Upper lobe of right lung (tissue), 1 donor: ENCODE results near the gene GGA3. TPM values are rescaled to one million over a fixed set of nuclear protein-coding genes. Genes with fewer than 3 reads are reported as not detected.

ENCODE experiments used
- ATAC-seq: fragments of 200-7000 bp; cut with Tn5 transposase; one replicate; pipeline ENCODE4 v1.9.1; 2020; ENCODE audit warnings: mild to moderate bottlenecking, moderate library complexity
- DNase-seq: peaks from one replicate; pipeline ENCODE4 v3.0.0-alpha.2; 2020
- H3K27ac ChIP-seq: fragments of 200-600 bp; one replicate; pipeline ENCODE4 v1.8.0; 2022
- H3K27me3 ChIP-seq: fragments of 200-600 bp; one replicate; pipeline ENCODE4 v1.8.0; 2022; ENCODE audit warnings: mild to moderate bottlenecking
- H3K36me3 ChIP-seq: fragments of 200-600 bp; one replicate; pipeline ENCODE4 v1.8.0; 2022
- H3K4me1 ChIP-seq: fragments of 200-600 bp; one replicate; pipeline ENCODE4 v1.8.0; 2022
- H3K4me3 ChIP-seq: fragments of 200-600 bp; one replicate; pipeline ENCODE4 v1.8.0; 2022; ENCODE audit warnings: mild to moderate bottlenecking
- H3K9me3 ChIP-seq: fragments of 200-600 bp; one replicate; pipeline ENCODE4 v1.8.0; 2022
- intact Hi-C: fragments of 100-400 bp; cut with DNase I; formaldehyde crosslinking; loops from one replicate; pipeline ENCODE4 v1.11.0; 2022
- total RNA-seq: library from RNA; stranded (reverse); fragmentation: NEBNext Ultra II Directional; extraction: Animal tissue kit (Norgen Biotek cat#: 25700); gene quantifications from one replicate; pipeline ENCODE4 v1.2.1, GENCODE V29; 2021
- TF ChIP-seq, protein P1 (sequence below): fragments of 200-600 bp; IDR thresholded peaks from one replicate; pipeline ENCODE4 v1.8.0; 2022; ENCODE audit warnings: antibody characterized with exemption
- donor health status: DM: no; HTN: yes; CAD: no; lungs with severe emphysema.

GGA3 gene
- total RNA-seq, 1 donor from 2014 or later: 52.7 TPM

DNA sequence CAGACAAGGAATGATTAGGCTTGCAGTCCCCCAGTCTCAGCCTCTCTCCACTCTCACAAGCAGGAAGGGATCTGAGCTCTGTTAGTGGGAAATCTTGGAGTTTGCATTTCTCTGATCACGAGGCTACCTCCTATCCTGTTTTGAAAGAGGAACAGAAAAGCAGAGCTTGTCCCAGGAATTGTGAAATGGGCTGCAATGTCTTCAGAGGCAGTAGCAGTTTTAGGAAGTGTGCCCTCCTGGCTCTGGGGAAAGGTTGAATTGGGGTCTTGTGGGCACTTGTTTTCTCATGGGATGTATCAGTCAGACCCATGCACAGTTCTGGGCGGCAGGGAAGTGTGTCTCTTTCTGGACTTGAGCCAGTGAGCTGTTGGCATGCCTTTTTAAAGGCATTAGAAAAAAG is 33.1 kb downstream of the GGA3 start:
- peaks cover 68% of the 10 kb centered on the region for H3K36me3 ChIP-seq
- peaks cover 9% of the 10 kb centered on the region for H3K4me1 ChIP-seq
- intact Hi-C loops: no loop called here
- TF ChIP-seq, protein P1, sequence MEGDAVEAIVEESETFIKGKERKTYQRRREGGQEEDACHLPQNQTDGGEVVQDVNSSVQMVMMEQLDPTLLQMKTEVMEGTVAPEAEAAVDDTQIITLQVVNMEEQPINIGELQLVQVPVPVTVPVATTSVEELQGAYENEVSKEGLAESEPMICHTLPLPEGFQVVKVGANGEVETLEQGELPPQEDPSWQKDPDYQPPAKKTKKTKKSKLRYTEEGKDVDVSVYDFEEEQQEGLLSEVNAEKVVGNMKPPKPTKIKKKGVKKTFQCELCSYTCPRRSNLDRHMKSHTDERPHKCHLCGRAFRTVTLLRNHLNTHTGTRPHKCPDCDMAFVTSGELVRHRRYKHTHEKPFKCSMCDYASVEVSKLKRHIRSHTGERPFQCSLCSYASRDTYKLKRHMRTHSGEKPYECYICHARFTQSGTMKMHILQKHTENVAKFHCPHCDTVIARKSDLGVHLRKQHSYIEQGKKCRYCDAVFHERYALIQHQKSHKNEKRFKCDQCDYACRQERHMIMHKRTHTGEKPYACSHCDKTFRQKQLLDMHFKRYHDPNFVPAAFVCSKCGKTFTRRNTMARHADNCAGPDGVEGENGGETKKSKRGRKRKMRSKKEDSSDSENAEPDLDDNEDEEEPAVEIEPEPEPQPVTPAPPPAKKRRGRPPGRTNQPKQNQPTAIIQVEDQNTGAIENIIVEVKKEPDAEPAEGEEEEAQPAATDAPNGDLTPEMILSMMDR: no peak
- ATAC-seq: peak; percentile 87
- no peaks in the 10 kb centered on the region for H3K27me3 ChIP-seq
- DNase-seq: peak; percentile 68
- H3K9me3 ChIP-seq: no peaks in the 10 kb centered on the region
- no peak overlapping the region for H3K4me3 ChIP-seq
- H3K27ac ChIP-seq: peak overlapping the region; percentile 73

DNA sequence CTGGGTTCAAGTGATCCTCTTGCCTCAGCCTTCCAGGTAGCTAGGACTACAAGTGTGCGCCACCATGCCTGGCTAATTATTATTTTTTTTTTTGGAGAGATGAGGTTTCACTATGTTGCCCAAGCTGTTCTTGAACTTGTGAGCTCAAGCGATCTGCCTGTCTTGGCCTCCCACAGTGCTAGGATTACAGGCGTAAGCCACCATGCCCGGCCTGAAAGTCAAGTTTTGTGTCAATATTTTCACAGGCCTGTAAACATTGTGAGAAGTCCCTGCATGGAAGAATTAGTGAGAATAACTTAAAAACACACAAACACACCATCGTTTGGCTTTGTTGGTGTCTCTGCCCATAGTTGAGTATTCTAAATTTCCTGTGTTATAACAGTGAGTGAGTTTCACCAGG is 33.7 kb downstream of the GGA3 start:
- H3K27ac ChIP-seq: no peak overlapping the region
- DNase-seq (no peak), ATAC-seq (no peak)
- intact Hi-C loops: no loop called here
- no peaks in the 10 kb centered on the region for H3K27me3 ChIP-seq
- peaks cover 9% of the 10 kb centered on the region for H3K4me1 ChIP-seq
- TF ChIP-seq, protein P1: no peak
- peaks cover 68% of the 10 kb centered on the region for H3K36me3 ChIP-seq
- H3K9me3 ChIP-seq: no peaks in the 10 kb centered on the region
- H3K4me3 ChIP-seq: no peak overlapping the region

DNA sequence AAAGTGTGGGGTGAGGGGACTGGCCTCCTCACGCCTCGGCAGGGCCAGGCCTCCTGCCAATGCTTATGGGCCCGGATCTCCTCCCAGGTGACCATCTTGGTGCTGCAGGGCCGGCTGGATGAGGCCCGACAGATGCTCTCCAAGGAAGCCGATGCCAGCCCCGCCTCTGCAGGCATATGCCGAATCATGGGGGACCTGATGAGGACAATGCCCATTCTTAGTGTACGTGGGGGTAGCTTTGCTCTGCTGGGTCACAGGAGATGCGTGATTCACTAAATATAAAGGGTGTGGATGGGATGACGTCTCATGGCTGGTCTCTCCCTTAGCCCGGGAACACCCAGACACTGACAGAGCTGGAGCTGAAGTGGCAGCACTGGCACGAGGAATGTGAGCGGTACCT is 36.4 kb downstream of the GGA3 start:
- Histone ChIP-seq H3K27me3 (no peaks in the 10 kb centered on the region), H3K4me3 (no peak overlapping the region), H3K27ac (no peak overlapping the region), H3K9me3 (no peaks in the 10 kb centered on the region), H3K36me3 (peaks cover 57% of the 10 kb centered on the region), H3K4me1 (peaks cover 9% of the 10 kb centered on the region)
- TF ChIP-seq, protein P1: no peak
- DNase-seq (no peak), ATAC-seq (no peak)
- intact Hi-C loops: no loop called here

DNA sequence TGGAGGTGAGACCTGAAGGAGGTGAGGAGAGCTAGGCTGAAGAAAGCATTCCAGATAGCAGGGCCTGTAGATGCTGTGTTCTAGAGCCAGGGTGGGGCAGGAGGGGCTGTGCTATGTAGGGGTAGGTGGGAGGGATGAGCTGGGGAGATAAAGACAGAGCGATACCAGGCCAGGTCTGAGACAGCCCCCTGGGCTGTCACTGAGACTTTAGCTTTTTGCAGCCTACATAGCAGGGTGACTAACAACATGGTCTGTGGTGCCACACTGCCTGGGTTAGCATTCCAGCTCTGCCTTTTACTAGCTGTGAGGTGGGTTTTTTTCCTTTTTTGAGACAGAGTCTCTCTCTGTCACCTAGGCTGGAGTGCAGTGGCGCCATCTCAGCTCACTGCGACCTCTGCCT is 41.6 kb downstream of the GGA3 start:
- Histone ChIP-seq H3K4me1 (no peaks in the 10 kb centered on the region), H3K9me3 (no peaks in the 10 kb centered on the region), H3K27me3 (no peaks in the 10 kb centered on the region), H3K36me3 (peaks cover 77% of the 10 kb centered on the region), H3K27ac (no peak overlapping the region), H3K4me3 (no peak overlapping the region)
- TF ChIP-seq, protein P1: no peak
- no peak for DNase-seq
- ATAC-seq: no peak
- intact Hi-C loops: no loop called here

DNA sequence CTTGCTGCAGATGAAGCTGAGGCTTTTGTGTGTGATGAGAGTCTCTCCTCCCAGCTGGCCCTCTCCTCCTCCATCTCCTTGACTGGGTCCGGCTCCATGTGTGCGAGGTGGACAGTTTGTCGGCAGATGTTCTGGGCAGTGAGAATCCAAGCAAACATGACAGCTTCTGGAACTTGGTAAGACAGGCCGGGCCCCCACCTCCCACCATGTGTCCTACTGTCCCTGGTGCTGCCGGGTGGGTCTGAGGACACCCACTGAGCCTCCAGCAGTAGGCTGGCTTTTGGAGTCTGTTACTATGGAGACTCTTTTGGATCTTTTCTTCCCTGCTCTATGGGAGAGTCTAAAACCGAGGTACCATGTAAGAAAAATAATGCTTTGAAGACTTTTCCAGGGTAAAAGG is 43.3 kb downstream of the GGA3 start:
- H3K4me3 ChIP-seq: no peak overlapping the region
- peaks cover 86% of the 10 kb centered on the region for H3K36me3 ChIP-seq
- no peaks in the 10 kb centered on the region for H3K9me3 ChIP-seq
- H3K27me3 ChIP-seq: no peaks in the 10 kb centered on the region
- ATAC-seq: no peak
- intact Hi-C loops: no loop called here
- DNase-seq: no peak
- no peaks in the 10 kb centered on the region for H3K4me1 ChIP-seq
- TF ChIP-seq, protein P1: no peak
- no peak overlapping the region for H3K27ac ChIP-seq

DNA sequence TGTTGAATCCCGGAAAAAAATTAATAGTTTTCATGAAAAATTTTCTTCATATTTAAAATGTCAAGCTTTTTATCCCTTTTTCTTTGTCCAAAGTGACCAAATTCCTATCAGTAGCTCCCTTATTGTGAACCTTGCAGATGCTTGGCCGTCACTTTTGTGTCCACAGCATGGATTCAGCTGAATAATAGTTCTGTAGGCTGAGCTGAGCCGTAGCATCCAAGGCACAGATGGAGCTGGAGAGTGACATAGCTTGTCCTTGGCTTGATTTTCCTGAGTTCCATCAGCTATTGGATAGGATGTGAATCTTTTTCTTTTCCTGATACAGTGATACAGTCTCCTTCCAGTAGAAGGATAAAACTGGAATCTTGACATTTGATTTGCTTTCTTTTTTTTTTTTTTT is 52.3 kb downstream of the GGA3 start:
- Histone ChIP-seq H3K27ac (no peak overlapping the region), H3K4me1 (peaks cover 13% of the 10 kb centered on the region), H3K4me3 (no peak overlapping the region), H3K27me3 (no peaks in the 10 kb centered on the region), H3K9me3 (no peaks in the 10 kb centered on the region), H3K36me3 (peaks cover 57% of the 10 kb centered on the region)
- DNase-seq: no peak
- TF ChIP-seq, protein P1: no peak
- no peak for ATAC-seq
- intact Hi-C loops: no loop called here
